Measurements from ENCODE around the gene CXCL17. TPM values are rescaled to one million over a fixed set of nuclear protein-coding genes. Genes with fewer than 3 reads are reported as not detected.
"Not testable (repeated sequence)": the region's sequence is repeated elsewhere in the genome, so short reads cannot be mapped to it uniquely, and the experiment has no call there.

Gene CXCL17
- total RNA-seq, 1 experiment from 2014 or later, result 0.32 TPM

DNA sequence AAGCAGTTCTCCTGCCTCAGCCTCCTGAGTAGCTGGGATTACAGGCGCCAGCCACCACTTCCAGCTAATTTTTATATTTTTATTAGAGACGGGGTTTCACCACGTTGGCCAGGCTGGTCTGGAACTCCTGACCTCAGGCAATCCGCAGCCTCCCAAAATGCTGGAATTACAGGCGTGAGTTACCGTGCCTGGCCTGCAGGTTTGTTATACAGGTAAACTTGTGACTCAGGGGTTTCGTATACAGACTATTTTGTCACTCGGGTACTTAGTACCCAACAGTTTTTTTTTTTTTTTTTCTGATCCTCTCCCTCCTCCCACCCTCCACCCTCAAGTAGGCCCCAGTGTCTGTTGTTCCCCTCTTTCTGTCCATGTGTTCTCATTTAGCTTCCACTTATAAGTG lies 18.5 kb upstream of the CXCL17 start:
- intact Hi-C loops (cut with micrococcal nuclease); H3K4me2 ChIP-seq (ENCODE audit: low read length); H3K27ac ChIP-seq (ENCODE audit: low read depth, low read length); DNase-seq (ENCODE audit: low read depth, low spot score); H3K9me3 ChIP-seq (ENCODE audit: control insufficient read depth in 1 of 2, insufficient read depth in 1 of 2, low read depth in 1 of 2, low read length in 2 of 2); H3K79me2 ChIP-seq (ENCODE audit: insufficient read depth, low read length); H3K9me2 ChIP-seq (ENCODE audit: insufficient read depth); H3K4me1 ChIP-seq (ENCODE audit: control insufficient read depth in 1 of 2, insufficient read depth in 2 of 2, low read length in 2 of 2); H3K36me3 ChIP-seq (ENCODE audit: control insufficient read depth in 1 of 2, insufficient read depth in 2 of 2, low read length in 2 of 2); BruUV-seq (replicated peaks); H4K20me1 ChIP-seq (ENCODE audit: insufficient read depth); H3K9ac ChIP-seq (ENCODE audit: low read length); H3K27me3 ChIP-seq (ENCODE audit: insufficient read depth, low read length); H2AFZ ChIP-seq (ENCODE audit: low read depth, low read length, poor library complexity, severe bottlenecking); H3K4me3 ChIP-seq (replicated peaks in 1 of 2; ENCODE audit: low read depth in 1 of 2, low read length in 2 of 2); ATAC-seq; RAD21 ChIA-PET (ENCODE audit: low non-redundant PET in 1 of 2, low total read pairs in 2 of 2, uncharacterized antibody in 2 of 2, unreplicated experiment in 2 of 2): not testable (repeated sequence)
- ChIA-PET POLR2A (interaction anchor here (0.6 kb wide), 1 partner anchor 686 kb away, joined by 4 read pairs; no protein-coding TSS in a partner anchor), CTCF (interaction anchor here (1.0 kb wide), 1 partner anchor 23 kb away, joined by 3 read pairs; no protein-coding TSS in a partner anchor)

DNA sequence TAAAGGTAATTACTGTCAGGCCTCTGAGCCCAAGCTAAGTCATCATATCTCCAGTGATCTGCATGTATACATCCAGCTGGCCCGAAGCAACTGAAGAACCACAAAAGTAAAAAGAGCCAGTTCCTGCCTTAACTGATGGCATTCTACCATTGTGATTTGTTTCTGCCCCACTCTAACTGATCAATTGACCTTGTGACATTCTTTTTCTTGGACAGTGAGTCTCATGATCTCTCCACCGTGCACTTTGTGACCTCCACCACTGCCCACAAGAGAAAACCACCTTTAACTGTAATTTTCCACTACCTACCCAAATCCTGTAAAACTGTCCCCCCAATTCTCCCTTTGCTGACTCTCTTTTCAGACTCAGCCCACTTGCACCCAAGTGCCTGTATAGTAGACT lies 17.2 kb upstream of the CXCL17 start:
- Histone ChIP-seq H3K36me3 (ENCODE audit: control insufficient read depth in 1 of 2, insufficient read depth in 2 of 2, low read length in 2 of 2) (no peaks in the 10 kb centered on the region), H3K9ac (ENCODE audit: low read length) (no peak overlapping the region), H3K4me1 (ENCODE audit: control insufficient read depth in 1 of 2, insufficient read depth in 2 of 2, low read length in 2 of 2) (peaks cover 9 to 17% of the 10 kb centered on the region in 2 experiments), H4K20me1 (ENCODE audit: insufficient read depth) (no peaks in the 10 kb centered on the region), H2AFZ (ENCODE audit: low read depth, low read length, poor library complexity, severe bottlenecking) (no peak overlapping the region), H3K27ac (ENCODE audit: low read depth, low read length) (no peak overlapping the region), H3K4me2 (ENCODE audit: low read length) (no peak overlapping the region), H3K27me3 (ENCODE audit: insufficient read depth, low read length) (no peaks in the 10 kb centered on the region), H3K79me2 (ENCODE audit: insufficient read depth, low read length) (no peaks in the 10 kb centered on the region), H3K9me3 (ENCODE audit: control insufficient read depth in 1 of 2, insufficient read depth in 1 of 2, low read depth in 1 of 2, low read length in 2 of 2) (no peaks in the 10 kb centered on the region), H3K9me2 (ENCODE audit: insufficient read depth) (no peaks in the 10 kb centered on the region), H3K4me3 (replicated peaks in 1 of 2; ENCODE audit: low read depth in 1 of 2, low read length in 2 of 2) (no peak overlapping the region)
- ChIA-PET CTCF (interaction anchor here (0.7 to 0.9 kb wide), 2 partner anchors 18 to 21 kb away, joined by 3 to 6 read pairs; no protein-coding TSS in a partner anchor), POLR2A (no interaction called here), RAD21 (ENCODE audit: low non-redundant PET in 1 of 2, low total read pairs in 2 of 2, uncharacterized antibody in 2 of 2, unreplicated experiment in 2 of 2) (no interaction called here)
- no TSS peak for BruUV-seq (replicated peaks)
- TF ChIP-seq, protein P1, sequence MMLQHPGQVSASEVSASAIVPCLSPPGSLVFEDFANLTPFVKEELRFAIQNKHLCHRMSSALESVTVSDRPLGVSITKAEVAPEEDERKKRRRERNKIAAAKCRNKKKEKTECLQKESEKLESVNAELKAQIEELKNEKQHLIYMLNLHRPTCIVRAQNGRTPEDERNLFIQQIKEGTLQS (IDR thresholded peaks at IDR 0.05), result no peak
- TF ChIP-seq EZH2phosphoT487 (IDR thresholded peaks at IDR 0.05; ENCODE audit: borderline replicate concordance), result no peak
- intact Hi-C loops (cut with micrococcal nuclease), result no loop called here
- ATAC-seq (no peak), DNase-seq (ENCODE audit: low read depth, low spot score) (no peak)

Measured in HCT116 (cell line).